BLaER1 (cell line): Measurements from ENCODE around the gene CDC45.
"Not testable (repeated sequence)": the region's sequence is repeated elsewhere in the genome, so short reads cannot be mapped to it uniquely, and the experiment has no call there.

Source experiments
- H3K27ac ChIP-seq: shearing (Covaris generic); formaldehyde crosslinking; 2 replicates; pipeline ENCODE4 v1.8.1; 2022
- H3K27me3 ChIP-seq: shearing (Covaris generic); formaldehyde crosslinking; 2 replicates; pipeline ENCODE4 v1.8.1; 2022
- H3K36me3 ChIP-seq: shearing (Covaris generic); formaldehyde crosslinking; 2 replicates; pipeline ENCODE4 v1.8.1; 2022
- H3K4me1 ChIP-seq: shearing (Covaris generic); formaldehyde crosslinking; 2 replicates; pipeline ENCODE4 v1.8.1; 2022
- H3K4me2 ChIP-seq: shearing (Covaris generic); formaldehyde crosslinking; 2 replicates; pipeline ENCODE4 v1.8.1; 2022
- H3K4me3 ChIP-seq: shearing (Covaris generic); formaldehyde crosslinking; 2 replicates; pipeline ENCODE4 v1.8.1; 2022
- H3K9ac ChIP-seq: shearing (Covaris generic); formaldehyde crosslinking; 2 replicates; pipeline ENCODE4 v1.8.1; 2022
- H3K9me3 ChIP-seq: shearing (Covaris generic); formaldehyde crosslinking; 2 replicates; pipeline ENCODE4 v1.8.1; 2022
- H4K20me1 ChIP-seq: shearing (Covaris generic); formaldehyde crosslinking; 2 replicates; pipeline ENCODE4 v1.8.1; 2022
- Cebpa-rat ChIP-seq: shearing (Covaris generic); IDR thresholded peaks from 2 replicates; pipeline ENCODE4 v1.8.1; 2022

Gene CDC45

DNA sequence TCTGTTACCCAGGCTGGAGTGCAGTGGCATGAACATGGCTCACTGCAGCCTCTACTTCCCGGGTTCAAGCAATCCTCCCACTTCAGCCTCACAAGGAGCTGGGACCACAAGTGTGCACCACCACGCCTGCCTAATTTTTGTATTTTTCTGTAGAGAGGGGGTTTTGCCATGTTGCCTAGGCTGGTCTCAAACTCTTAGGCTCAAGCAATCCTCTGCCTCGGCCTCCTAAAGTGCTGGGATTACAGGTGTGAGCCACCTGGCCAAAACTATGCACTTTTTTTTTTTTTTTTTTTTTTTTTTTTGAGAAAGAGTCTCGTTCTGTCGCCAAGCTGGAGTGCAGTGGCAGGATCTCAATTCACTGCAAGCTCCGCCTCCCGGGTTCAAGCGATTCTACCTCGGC is 56.8 kb downstream of the CDC45 start:
- Histone ChIP-seq H3K9me3 (no peaks in the 10 kb centered on the region), H3K36me3 (no peaks in the 10 kb centered on the region), H3K4me1 (peaks cover 12% of the 10 kb centered on the region), H3K4me3 (no peak overlapping the region), H3K4me2 (no peak overlapping the region), H3K27me3 (no peaks in the 10 kb centered on the region), H3K9ac (no peak overlapping the region), H3K27ac (no peak overlapping the region), H4K20me1 (no peaks in the 10 kb centered on the region)
- TF ChIP-seq Cebpa-rat = no peak

DNA sequence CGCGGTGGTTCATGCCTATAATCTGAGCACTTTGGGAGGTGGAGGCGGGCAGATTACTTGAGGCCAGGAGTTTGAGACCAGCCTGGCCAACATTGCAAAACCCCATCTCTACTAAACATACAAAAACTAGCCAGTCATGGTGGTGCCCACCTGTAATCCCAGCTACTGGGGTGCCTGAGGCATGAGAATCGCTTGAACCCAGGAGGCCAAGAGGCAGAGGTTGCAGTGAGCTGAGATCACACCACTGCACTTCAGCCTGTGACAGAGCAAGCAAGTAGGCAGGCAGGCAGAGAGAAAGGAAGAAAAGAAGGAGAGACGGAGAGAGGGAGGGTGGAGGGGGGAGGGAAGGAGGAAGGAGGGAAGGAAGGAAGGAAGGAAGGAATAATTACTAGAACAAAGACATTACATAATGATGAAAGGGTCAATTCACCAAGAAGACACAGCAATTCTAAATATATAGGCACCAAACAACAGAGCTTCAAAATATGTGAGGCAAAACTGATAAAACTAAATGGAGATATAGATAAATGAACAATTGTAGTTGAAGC is 58.3 kb downstream of the CDC45 start:
- peaks cover 12% of the 10 kb centered on the region for H3K4me1 ChIP-seq
- no peak overlapping the region for H3K4me2 ChIP-seq
- no peaks in the 10 kb centered on the region for H3K9me3 ChIP-seq
- H3K36me3 ChIP-seq = no peaks in the 10 kb centered on the region
- H3K9ac ChIP-seq = no peak overlapping the region
- no peak for TF ChIP-seq Cebpa-rat
- H4K20me1 ChIP-seq = no peaks in the 10 kb centered on the region
- no peak overlapping the region for H3K4me3 ChIP-seq
- H3K27ac ChIP-seq = no peak overlapping the region
- no peaks in the 10 kb centered on the region for H3K27me3 ChIP-seq

DNA sequence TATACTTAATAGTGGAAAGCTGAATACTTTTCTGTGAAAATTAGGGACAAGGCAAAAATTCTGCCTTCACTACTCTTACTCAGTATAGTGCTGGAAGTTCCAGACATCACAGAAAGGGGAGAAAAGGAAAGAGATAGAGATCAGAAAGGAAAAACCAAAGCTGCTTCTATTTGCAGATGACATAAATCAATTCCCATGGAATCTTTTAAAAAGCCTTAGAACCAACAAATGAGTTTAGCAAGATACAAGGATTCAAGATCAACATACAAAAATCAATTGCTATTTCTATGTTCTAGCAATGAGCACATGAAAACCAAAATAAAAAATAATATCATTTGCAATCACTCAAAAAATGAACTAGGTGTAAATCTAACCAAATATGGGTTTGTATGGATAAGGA is 60.7 kb downstream of the CDC45 start:
- H3K36me3 ChIP-seq = no peaks in the 10 kb centered on the region
- H3K4me1 ChIP-seq = no peaks in the 10 kb centered on the region
- no peak overlapping the region for H3K4me2 ChIP-seq
- no peak overlapping the region for H3K27ac ChIP-seq
- no peak overlapping the region for H3K9ac ChIP-seq
- H3K27me3 ChIP-seq = no peaks in the 10 kb centered on the region
- H4K20me1 ChIP-seq = no peaks in the 10 kb centered on the region
- H3K4me3 ChIP-seq = no peak overlapping the region
- H3K9me3 ChIP-seq = no peaks in the 10 kb centered on the region
- TF ChIP-seq Cebpa-rat = no peak

DNA sequence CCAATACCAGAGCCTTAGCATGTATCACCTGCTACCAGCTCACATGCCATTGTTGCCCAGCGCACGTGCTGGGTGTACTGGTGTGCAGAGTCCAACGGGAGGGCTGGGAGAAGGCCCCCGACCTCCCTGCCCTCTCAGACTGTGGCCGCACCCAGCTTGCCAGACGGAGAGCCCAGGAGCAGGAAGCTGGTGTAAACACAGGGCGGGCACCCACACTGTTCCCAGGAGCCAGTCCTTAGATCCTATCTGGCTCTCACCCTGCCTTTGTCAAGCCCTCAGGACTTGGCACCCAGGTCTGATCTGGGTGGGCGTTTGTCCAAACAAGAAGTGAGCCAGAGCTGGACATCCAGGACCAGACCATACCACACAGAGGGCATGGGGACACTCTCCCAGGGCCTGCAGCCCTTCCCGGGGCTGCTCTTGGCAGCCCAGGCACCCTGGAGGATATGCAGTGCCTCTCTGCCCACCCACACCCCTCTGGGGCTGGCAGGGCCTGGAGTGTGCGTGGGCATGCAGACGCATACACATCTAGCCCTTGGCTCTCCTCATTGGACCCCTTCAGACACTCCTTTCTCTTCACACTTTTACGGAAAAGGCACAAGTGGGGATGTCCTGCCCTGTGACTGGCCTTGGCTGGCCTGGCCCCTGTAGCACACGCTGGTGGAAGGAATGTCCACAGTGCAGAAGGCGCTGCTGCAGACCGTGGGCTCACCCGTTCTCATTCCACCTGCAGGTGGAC is 64.4 kb downstream of the CDC45 start:
- no peak overlapping the region for H3K4me3 ChIP-seq
- TF ChIP-seq Cebpa-rat = no peak
- no peaks in the 10 kb centered on the region for H3K9me3 ChIP-seq
- no peaks in the 10 kb centered on the region for H3K27me3 ChIP-seq
- H3K4me2 ChIP-seq = no peak overlapping the region
- no peaks in the 10 kb centered on the region for H4K20me1 ChIP-seq
- no peaks in the 10 kb centered on the region for H3K4me1 ChIP-seq
- H3K36me3 ChIP-seq = no peaks in the 10 kb centered on the region
- H3K27ac ChIP-seq = no peak overlapping the region
- H3K9ac ChIP-seq = no peak overlapping the region

DNA sequence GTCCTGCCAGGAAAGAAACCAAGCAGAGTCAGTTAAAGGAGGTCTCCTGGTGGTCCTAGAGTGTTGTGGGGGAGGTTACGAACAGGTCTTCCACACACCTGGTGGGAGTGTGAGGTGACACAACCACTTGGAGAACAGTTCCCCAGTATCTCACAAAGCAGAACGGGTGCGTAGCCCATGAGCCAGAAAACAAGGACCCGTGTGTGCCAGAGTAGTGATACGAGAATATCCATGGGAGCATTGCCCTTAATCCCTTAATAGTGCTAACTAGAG is 66.2 kb downstream of the CDC45 start:
- Histone ChIP-seq H3K4me2 (no peak overlapping the region), H3K4me3 (no peak overlapping the region)
- TF ChIP-seq Cebpa-rat = no peak

DNA sequence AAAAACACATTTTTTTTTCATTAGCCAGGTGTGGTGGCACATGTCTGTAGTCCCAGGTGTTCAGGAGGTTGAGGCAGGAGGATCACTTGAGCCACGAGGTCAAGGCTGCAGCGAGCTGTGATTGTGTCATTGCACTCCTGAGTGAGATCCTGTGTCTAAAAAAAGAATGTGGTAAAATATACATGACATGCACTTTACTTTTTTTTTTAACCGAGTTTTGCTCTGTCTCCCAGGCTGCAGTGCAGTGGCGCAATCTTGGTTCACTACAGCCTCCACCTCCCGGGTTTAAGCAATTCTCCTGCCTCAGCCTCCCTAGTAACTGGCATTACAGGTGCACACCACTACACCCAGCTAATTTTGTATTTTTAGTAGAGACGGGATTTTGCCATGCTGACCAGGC is 67.0 kb downstream of the CDC45 start:
- no peaks in the 10 kb centered on the region for H3K36me3 ChIP-seq
- no peaks in the 10 kb centered on the region for H3K27me3 ChIP-seq
- no peak overlapping the region for H3K4me3 ChIP-seq
- H3K4me2 ChIP-seq = no peak overlapping the region
- no peak overlapping the region for H3K27ac ChIP-seq
- H3K4me1 ChIP-seq = no peaks in the 10 kb centered on the region
- H3K9ac ChIP-seq = no peak overlapping the region
- no peaks in the 10 kb centered on the region for H3K9me3 ChIP-seq
- TF ChIP-seq Cebpa-rat = no peak
- H4K20me1 ChIP-seq = no peaks in the 10 kb centered on the region

More for the DNA sequence above, 66.2 kb downstream of the CDC45 start:
- Histone ChIP-seq H4K20me1 (no peaks in the 10 kb centered on the region), H3K9ac (no peak overlapping the region), H3K9me3 (no peaks in the 10 kb centered on the region), H3K27me3 (no peaks in the 10 kb centered on the region), H3K27ac (no peak overlapping the region), H3K36me3 (no peaks in the 10 kb centered on the region), H3K4me1 (no peaks in the 10 kb centered on the region)

DNA sequence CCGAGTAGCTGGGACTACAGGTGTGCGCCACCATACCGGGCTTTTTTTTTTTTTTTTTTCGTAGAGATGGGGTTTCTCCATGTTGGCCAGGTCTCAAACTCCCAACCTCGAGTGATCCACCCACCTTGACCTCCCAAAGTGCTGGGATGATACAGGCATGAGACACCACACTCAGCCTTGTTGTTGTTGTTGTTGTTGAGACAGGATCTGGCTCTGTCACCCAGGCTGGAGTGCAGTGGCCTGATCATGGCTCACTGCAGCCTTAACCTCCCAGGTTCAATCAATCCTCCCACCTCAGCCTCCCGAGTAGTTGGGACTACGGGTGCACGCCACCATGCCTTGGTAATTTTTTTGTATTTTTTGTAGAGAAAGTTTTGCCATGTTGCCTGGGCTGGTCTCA is 67.9 kb downstream of the CDC45 start:
- Histone ChIP-seq H3K36me3 (no peaks in the 10 kb centered on the region), H3K27me3 (no peaks in the 10 kb centered on the region), H3K4me3 (no peak overlapping the region), H4K20me1 (no peaks in the 10 kb centered on the region), H3K9me3 (no peaks in the 10 kb centered on the region), H3K4me2 (no peak overlapping the region), H3K4me1 (no peaks in the 10 kb centered on the region), H3K27ac (no peak overlapping the region), H3K9ac (no peak overlapping the region)
- no peak for TF ChIP-seq Cebpa-rat

DNA sequence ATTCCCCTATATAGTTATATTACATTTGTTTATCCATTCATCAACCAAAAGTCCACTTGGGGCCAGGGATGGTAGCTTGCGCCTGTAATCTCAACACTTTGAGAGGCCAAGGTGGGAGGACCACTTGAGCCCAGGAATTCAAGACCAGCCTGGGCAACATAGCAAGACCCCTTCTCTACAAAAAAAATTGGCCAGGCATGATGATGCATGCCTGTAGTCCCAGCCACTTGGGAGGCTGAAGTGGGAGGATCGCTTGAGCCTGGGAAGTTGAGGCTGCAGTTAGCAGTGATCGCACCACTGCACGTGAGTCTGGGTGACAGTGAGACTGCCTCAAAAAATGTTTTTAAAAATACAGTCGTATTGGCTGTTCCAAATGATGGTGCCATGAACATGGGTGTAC is 68.7 kb downstream of the CDC45 start:
- not testable (repeated sequence) for H3K27me3 ChIP-seq, H3K4me1 ChIP-seq, H3K27ac ChIP-seq

DNA sequence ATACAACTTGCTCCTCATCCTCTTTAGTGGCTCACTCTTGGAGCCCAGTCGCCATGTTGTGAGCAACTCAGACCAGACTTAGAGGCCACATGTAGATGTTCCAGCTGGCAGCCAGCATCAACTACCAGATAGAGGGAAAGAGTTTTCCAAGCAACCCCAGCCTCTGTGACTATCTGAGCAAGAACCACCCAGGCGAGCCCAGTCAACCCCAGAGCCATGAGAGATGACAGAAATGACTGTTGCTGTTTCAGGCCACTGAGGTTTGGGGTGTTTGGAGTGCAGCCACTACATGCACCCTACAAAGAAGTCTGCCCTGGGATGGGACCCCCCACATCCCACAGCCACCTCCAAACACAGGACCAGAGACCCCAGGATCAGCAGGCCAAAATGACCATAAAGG is 69.2 kb downstream of the CDC45 start:
- Histone ChIP-seq H3K27ac (no peak overlapping the region), H3K36me3 (no peaks in the 10 kb centered on the region), H3K4me1 (no peaks in the 10 kb centered on the region), H3K4me2 (no peak overlapping the region), H3K27me3 (no peaks in the 10 kb centered on the region), H3K9ac (no peak overlapping the region), H3K4me3 (no peak overlapping the region), H3K9me3 (peaks cover 13% of the 10 kb centered on the region; the same call in 1 of the 2 replicates), H4K20me1 (no peaks in the 10 kb centered on the region)
- TF ChIP-seq Cebpa-rat = no peak

More for the DNA sequence above, 68.7 kb downstream of the CDC45 start:
- H3K36me3 ChIP-seq, H4K20me1 ChIP-seq, H3K4me2 ChIP-seq, H3K4me3 ChIP-seq, H3K9me3 ChIP-seq, H3K9ac ChIP-seq: not testable (repeated sequence)

DNA sequence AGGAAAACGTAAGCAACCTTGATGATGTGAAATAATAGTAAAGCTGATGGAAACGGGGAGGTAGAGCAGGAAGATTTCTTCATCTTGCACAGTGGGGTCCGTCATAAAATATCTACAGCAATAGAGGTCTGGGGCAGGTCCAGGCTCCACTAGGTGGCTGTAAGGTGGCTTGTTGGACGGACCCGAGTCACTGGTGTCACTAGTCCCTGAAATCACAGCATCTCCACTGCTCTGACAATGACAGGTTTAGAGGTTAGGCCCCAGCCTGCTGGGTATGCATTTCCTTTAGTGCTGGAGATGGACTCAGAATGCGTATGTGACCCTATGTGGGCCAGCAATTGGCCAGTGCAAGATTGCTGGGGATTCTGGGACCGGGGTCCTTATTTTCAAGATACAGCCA is 69.7 kb downstream of the CDC45 start:
- H3K36me3 ChIP-seq = no peaks in the 10 kb centered on the region
- no peaks in the 10 kb centered on the region for H3K4me1 ChIP-seq
- no peak overlapping the region for H3K27ac ChIP-seq
- peaks cover 14% of the 10 kb centered on the region; the same call in 1 of the 2 replicates for H3K9me3 ChIP-seq
- H3K4me3 ChIP-seq = no peak overlapping the region
- H4K20me1 ChIP-seq = no peaks in the 10 kb centered on the region
- TF ChIP-seq Cebpa-rat = no peak
- H3K27me3 ChIP-seq = no peaks in the 10 kb centered on the region
- no peak overlapping the region for H3K4me2 ChIP-seq
- H3K9ac ChIP-seq = no peak overlapping the region

DNA sequence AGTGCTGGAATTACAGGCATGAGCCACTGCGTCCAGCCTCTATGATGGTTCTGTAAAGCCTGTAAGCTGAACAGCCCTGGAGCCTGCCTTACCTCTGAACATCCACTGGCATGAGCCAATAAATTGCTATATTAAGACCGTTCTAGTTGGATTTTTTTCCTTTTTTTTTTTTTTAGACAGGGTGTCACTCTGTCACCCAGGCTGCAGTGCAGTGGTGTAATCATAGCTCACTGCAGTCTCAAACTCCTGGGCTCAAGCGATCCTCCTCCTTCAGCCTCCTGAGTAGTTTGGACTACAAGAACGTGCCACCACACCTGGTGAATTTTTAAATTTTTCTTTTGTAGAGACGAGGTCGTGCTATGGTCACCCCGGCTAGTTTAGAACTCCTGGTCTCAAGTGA is 70.7 kb downstream of the CDC45 start:
- no peak for TF ChIP-seq Cebpa-rat
- Histone ChIP-seq H3K4me2 (no peak overlapping the region), H3K4me1 (no peaks in the 10 kb centered on the region), H3K4me3 (no peak overlapping the region), H3K27me3 (no peaks in the 10 kb centered on the region), H3K9me3 (peaks cover 14% of the 10 kb centered on the region; the same call in 1 of the 2 replicates), H3K9ac (no peak overlapping the region), H3K36me3 (no peaks in the 10 kb centered on the region), H3K27ac (no peak overlapping the region), H4K20me1 (no peaks in the 10 kb centered on the region)
